Stimulated activated CD8-positive, alpha-beta memory T cell treated with anti-CD3 and anti-CD28 coated beads, Interleukin-4, amount 100 ng/mL, for 24 hours (primary cell): ENCODE measurements around the gene UMPS.

Experiments used
- DNase-seq: peaks from one replicate; pipeline ENCODE4 v3.0.0-alpha.2; 2020; ENCODE audit warnings: low read depth

The UMPS gene

DNA sequence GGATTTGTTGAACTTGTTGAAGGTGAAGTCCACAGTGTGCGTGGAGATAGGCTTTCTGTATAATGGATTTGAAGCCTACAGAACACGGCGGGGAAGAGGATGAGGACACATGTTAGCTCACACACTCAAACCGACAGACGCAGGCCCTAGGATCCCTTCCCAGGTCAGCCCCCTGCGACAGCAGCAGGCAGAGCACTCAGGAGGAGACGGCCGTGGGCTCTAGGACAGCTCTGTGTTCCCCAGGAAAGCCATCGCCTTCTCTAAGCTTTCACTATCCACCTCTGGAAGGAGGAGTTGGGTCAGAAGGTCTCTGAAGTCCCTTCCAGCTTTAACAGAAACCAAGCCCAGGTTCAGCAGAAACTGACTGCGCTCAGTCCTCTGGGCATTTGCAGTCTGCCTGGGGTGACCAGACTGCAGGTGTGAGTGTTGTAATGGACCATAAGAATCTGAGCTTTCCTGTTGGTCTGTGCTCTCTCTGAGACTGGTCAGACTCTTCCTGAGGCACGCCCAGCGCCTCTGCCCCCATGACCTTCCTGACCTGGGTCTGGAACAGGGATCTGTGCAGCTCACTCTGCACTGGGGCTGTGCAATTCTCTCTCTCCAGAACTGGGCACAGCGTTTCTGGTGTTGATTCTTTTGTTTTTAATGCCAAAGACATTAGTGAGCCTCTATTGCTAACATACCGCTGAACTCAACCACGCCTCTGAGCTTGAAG is 33.5 kb downstream of the UMPS start:
- no peak for DNase-seq

DNA sequence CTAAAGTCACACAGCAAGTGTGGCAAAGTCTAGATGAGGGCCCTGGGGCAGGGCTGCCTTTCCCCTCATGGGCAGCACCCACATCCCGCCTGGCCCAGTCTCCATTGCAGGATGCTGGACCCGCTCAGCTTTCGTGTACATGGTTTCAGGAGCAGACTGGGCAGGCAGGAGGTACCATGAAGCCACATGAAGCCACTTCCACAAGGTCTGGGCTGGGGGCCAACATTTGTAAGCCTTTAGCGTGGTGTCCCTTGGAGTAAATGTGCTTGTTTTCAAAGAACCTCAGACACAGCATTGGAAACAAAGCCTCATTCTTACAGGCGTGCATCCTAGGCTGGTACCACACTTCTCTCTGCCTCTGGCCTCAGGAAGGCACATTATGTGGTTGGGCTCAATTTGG is 34.5 kb downstream of the UMPS start:
- no peak for DNase-seq

DNA sequence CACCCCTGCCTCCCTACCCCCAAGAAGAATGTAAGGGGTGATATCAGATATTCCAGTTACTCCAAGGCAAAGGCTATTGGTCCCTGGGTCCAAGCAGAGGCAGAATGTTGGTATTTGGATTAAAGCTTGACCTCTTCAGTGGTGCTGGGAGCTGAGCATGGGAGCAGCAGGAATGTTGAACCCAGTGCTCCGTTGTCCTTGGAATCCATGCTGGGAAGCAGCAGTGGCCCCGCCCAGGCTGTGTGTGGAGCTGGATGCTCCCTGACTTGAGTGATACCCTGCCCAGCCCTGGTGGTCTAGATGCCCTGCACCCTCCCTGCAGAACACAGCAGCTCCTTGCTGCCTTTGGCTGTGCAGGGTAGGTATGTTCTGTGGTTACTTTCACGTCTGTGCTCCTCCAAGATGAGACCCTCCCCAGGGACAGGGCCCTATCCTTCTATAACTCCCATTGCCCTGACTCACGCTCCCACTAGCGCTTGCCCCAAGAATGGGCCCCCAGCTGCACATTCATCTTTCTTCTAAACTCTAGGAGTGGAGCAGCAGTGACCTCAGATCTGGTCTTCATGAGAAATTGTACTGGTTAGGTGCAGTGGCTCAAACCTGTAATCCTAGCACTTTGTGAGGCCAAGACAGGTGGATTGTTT is 35.1 kb downstream of the UMPS start:
- no peak for DNase-seq

DNA sequence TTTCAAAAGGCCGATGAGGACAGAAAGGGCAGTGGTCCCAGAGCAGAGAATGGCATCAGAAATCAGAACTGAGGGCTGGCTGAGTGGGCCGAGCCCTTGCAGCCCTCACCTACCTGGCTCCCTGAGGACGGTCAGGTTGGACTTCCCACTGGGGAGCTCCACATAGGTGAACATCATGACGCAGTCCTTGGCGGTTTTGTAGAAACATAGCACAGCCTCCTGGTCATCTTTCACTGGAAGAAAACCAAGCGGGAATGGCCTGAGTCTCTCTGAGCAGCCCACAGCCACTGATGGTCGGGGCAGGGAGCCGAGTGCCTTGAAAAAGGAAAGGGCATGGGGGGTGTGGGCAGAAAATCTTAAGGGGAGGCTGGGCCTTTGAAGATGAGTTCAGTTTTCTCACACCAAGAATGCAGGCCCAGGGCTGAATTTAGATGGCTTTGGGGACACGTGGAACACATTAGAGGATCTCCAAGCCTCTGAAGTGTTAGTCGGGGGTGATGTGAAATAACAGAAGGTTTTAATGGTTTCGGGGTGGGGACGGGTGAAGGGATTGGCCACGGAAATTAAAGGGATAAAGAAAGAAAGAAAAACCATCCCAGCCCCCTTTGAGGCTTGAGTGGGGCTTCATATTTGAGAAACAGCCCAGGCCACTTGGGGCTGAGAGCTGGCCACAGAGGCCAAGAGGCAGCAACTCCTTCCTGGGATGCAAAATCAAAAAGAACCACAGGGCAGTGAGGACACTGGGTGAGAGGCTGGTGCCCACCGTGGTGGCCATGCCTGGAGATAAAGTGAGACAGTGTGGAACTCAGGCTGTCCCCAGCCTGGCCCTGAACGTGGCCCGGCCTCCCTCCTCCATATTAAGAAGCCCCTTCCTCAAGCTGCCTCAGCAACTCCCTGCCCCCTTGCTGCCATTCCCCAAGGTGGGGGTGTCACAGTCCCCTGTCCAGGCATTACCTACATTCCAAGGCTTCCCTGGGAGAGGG is 36.2 kb downstream of the UMPS start:
- no peak for DNase-seq

DNA sequence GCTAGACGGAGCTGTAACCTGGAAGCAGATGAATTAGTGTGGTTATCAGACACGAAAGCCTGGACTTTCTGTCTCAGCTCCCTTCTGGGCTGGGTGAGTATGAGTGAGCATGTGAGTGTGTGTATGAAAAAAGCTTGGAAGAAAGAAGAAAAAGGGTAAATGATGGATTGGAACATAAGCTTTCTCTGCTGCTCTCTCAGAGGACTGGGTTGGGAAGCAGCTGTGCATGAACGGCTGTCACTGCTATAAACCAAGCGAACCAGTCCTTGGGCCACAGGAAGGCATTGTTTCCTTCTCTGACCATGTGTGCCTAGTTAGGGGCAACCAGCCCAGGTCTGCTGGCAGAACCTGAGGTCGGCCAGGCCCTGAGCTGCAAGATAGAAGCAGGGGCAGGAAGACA is 37.0 kb downstream of the UMPS start:
- DNase-seq, result no peak

DNA sequence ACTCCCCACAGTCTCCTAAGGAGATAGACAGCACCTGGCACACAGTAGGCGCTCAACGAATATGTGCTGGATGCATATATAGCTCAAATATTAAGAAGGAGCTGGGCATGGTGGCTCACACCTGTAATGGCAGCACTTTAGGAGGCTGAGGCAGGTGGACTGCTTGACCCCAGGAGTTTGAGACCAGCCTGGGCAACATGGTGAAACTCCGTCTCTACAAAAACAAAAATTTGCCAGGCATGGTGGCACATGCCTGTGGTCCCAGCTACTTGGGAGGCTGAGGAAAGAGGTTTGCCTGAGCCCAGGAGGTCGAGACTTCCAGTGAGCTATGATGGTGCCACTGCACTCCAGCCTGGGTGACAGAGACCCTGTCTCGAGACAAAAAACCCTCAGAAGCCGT is 37.4 kb downstream of the UMPS start:
- no peak for DNase-seq

DNA sequence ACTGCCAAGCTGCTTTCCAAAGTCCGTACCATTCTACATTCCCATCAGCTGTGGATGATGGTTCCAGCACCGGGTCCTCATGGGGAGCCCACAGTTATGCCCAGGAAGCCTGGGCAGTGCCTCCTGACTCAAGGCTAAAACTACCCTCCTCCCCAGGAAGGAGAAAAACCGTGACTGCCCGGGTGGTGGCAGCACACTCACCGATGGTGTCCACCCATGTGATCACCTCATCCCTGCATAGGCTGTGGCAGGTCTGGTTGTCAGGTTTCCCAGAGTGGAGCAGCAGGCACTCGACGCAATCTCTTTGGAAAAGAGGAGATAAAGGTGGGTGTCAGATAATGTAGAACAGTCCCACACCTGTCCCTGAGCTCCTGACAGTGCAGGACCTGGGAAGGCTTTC is 38.6 kb downstream of the UMPS start:
- no peak for DNase-seq

DNA sequence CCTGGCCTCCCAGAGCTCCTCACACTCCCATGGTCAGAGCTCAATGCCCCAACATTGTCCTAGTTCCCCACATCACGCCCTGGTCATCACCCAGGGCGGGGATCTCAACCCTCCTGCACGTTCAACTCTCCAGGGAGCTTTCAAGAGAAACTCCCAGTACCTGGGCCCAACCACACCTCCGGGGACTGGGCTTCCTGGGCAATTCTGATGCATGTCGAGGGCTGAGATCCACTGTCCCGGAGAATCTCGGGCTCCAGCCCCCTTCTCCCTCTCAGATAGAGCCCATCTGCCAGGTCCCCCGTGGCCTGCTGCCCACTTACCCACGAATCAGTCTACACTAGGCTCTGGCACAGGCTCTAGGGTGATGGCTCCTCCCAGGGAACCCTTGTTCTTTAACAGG is 39.2 kb downstream of the UMPS start:
- no peak for DNase-seq

DNA sequence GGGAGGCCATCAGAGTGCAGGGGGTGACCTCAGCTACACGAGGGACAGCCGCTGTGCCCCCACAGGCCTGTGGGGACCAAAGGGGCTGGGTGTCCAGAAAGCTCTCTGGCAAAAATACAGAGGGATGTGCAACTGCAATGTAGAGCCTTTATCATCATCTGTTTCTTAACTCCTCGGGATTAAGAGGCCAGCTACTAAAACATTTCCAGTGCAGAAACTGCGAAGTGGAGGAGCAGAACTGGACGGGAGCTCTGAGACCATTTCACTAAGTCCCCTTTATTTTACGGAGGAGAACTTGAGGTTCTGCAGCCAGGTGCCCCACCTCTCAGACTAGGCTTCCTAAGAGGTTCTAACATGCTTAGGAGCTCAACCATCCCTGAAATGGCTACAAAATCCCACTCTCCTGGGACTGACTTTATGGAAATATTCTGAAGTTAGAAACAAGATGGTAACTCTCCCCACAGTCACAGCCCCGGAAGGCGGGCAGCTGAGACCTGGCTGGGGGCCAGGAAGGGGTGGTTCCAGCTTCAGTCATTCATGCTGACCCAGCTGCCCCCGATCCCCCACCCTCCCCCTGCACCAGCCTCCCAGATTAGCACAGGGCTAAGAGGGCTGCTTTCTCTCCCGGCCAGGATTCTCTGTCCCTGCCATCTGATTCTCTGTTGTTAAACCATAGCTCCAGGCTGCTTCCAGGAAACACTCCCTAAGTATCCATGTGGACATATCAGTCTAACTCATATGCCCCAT is 40.3 kb downstream of the UMPS start:
- DNase-seq, result no peak

DNA sequence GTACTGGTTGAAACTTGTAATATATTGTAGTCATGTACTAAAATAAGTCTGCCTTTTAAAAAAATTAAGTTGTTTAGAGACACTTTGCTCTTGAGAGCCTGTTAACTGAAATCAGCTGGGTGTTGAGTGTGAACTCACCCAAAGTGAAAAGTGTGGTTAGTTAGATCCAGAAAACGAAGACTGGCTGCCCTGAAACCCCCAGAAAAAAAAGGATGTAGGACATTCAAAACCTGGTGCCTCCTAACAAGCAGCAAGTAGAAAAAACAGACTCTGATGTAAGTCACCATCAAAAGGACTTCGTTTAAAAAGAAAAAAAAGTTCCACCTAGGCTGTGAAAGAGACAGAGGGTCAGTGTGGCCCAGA is 40.8 kb downstream of the UMPS start:
- DNase-seq, result no peak

DNA sequence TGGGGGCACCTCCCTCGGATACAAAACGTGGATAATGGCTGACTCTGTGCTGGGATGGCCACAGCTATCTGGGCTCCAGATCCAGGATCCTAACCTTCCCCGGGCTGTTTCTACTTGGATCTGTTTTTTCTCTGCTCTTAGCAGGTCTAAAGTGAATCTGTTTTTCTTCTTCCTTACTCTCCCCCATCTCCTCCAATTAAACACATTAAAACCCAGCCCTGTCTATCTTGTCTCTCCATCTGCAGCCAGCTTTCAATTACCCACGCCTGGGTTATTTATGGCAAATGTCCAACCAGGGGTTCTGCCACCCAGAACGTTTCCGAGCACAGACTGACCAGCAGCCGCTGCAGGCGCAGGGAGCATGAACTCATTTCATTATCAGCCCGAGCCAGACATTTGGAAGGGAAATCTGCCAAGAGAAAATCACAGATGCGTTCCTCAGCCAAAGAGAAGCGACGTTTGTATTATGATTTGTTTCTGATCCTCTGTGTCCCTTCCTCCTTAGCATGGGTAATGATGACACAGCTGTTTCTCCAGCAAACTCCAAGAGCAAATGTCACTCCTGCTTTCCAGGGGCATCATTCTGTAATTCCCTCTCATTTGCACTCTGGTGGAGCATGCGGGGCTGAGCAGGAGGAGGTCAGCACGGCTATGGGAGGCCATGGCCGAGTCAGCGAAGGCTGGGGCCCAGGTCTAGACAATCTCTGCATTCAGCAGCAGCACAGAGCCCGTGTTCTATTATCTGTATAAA is 42.0 kb downstream of the UMPS start:
- no peak for DNase-seq

DNA sequence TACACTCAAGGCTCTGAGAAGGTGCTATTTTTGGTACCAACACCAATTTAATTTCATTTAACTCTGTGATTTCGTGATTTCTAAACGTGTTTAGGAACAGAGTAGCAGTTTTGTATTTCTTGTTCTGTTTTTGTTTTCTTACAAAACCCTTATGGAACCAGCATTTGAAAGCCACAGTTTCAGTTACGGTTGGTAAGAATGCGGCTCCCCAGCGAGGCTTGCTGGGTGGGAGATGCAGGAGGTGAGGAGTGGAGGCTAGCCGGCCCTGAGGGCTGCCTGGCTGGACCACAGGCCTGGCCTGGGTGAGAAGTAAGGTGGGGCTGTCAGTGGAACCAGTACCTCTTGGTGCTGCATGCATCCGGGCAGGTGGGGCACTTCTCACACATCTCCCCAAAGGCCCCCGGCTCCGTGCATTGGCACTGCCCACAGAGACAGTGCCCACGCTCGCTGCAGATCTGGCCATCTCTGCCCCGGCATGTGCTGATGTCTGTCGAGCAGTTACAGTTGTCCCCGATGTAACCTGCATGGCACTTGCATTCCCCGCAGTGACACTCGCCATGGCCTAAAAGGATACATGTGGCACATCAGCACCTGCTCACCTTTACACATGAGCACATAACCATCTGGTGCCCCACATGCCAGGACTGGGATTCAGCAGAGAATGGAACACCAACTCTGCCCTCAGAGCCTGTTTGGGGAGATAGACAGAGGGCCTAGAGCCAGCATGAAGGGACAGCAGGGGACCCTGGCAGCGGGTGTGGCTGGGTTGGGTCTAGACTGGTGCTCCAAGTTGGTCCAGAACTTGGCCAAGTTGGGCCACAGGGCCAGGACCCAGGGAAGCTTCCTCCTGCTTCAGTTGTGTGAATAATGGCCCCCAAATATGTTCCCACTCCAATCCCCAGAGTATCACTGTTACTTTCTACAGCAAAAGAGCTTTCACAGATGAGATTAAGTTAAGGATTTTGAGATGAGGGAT is 43.4 kb downstream of the UMPS start:
- no peak for DNase-seq

DNA sequence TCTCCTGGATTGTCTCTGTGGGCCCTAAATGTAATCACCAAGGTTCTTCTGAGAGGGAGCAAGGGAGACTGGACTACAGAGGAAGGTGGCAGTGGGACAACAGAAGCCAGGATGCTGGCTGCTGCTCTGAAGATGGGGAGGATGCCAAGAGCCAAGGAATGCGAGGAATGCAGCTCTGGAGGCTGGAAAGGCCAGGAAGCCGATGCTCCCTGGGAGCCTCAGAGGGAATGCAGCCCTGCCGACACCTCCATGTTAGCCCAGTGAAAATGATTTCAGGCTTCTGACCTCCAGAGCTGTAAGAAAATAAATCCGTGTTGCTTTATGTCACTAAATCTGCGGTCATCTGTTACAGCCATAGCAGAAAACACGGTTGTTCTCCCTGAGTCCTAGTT is 44.1 kb downstream of the UMPS start:
- no peak for DNase-seq

DNA sequence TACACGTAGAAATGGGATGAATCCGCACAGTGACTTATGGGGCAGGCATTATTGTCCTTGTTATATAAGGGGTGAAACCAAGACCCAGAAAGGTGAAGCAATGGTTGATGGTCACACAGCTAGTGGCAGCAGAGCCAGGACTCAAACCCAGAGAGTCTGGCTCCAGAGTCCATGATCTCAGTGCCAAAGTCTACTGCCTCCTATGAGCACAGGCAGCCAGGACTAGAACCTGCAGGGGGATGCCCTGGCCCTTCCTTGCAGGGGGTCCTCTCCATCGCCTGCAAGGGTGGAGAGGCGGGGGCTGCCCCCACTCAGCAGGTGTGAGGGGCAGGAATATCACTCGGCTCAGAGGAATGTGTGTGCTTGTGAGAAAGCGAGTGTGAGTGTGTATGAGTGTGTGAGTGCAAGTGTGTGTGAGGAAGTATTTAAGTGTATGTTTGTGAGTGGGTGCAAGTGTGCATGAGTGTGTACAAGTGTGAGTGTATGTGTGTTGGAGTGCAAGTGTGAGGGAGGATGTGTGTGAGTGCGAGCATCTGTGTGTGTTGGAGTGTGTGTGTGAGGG is 44.7 kb downstream of the UMPS start:
- DNase-seq, result no peak

DNA sequence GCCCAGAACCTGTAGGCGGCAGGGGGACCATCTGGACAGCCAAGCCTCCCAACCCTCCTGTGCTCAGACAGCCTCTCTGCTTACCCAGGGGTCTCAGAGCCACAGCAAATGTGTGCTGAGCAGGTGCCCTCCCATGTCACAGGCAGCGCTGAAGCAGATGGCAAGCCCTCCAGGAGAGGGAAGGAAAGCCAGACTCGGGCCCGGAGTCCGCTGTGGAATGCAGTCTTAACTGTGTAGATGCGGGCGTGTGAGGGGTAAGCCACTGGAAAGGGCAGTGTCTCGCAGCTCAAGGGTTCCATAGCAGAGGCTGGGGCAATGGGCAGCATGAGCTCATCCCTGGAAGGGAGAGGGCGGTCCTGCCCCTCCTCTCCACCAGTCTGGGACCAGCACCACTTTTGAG is 45.6 kb downstream of the UMPS start:
- no peak for DNase-seq

DNA sequence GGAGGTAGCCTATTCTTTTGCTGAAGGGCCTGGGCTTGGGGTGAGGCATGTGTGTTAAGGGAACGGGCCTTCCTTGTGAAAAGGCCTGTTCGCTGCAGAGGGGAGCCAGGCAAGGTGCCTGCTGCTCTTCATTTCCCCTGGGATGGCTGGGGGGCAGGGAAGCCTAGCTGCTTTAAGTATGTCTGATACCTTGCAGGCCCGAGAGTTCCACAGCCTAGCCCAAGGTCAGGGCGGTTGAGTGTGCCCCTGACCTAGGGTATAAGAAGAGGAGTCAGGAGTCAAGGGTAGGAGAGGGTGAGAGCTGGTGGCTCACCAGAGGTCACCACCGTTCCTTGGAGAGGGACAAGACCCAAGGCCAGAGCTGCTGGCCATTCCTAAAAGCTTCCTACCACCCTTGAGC is 46.6 kb downstream of the UMPS start:
- no peak for DNase-seq

DNA sequence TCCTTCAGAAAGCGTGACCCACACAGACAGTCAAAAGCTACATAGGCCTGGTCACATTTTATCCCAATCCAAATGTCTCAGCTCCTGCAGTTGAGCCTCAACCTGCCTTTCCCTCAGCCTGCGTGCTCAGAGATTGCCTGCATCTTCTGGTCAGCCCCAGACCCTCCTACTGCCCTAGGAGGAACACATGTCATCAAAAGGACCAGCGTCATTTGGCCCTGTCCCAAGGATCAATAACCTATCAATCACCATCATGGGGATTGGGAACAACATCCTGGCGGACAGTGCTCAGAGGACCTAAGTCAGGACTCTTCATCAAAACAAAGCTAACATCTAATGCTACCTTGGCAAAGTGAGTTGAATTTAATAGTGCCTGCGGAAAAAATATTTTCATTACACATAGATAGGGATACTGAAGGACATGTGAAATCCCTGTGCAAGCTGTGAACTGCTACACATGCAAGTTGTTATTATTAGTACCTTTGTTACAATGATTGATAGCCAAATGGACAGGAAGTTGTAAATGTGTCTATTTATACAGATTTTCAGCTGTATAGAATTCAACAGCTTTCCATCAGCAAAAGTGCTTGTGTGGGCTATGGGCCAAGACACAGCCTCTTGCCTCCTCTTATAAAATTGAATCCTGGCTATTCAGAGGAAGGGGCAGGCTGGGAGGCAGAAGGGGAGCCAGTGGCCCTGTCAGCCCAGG is 47.7 kb downstream of the UMPS start:
- no peak for DNase-seq

DNA sequence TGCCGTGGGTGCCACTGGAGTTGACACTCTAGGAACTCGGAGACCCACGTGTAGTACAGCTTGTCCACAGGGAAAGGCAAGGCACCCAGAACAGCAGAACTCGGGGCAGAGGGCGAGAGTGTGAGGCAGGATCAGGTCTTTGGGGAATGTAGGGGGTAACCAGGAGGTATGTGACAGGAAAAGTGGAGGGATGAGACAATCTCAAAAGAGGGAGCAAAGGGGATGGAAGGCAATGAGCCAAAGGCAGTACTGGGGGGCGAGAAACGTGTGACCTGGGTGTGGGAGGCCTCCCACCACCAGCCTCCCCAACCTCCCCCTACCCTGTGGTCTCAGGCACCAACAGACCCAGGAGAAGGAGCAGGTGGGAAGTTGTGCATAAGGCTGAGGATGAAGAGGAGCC is 48.9 kb downstream of the UMPS start:
- no peak for DNase-seq

DNA sequence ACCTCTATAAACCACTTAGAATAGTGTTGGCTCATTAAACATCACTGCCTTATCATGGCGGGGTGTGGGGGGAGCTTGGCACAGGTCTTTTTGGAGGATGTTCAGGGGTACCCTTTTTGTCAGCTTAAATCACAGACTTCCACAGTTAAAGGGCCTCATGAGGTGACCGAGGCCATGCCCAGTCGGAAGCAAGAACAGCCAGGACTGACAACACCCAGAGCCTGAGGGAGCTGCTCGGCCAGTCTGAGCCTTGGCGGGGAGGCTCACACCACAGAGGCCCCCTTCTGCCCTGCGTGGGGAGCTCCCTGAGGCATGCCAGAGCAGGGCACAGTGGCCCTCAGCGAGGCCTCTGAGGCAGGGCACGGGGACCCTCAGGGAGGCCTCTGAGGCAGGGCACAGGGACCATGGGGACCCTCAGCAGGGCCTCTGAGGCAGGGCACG is 49.5 kb downstream of the UMPS start:
- DNase-seq, result no peak
